DND-41 (cell line): Measurements from ENCODE around the gene SUMF1.

Experiments
- ATAC-seq: fragments of 200-7000 bp; cut with Tn5 transposase; 3 replicates; pipeline ENCODE4 v1.9.1; 2021; ENCODE audit warnings: low read depth; ENCODE audit not compliant: insufficient read depth
- DNase-seq: peaks from one replicate; pipeline ENCODE4 v3.0.0-alpha.2; 2020
- H2AFZ ChIP-seq: 2 replicates; pipeline ENCODE4 v1.6.0; 2012; ENCODE audit warnings: low read depth, low read length
- H3K27ac ChIP-seq: 2 replicates; pipeline ENCODE4 v1.5.1; 2012; ENCODE audit warnings: low read length, inconsistent platforms
- H3K27me3 ChIP-seq: fragments of 200-600 bp; sonication (generic); 2 replicates; pipeline ENCODE4 v1.6.0; 2012; ENCODE audit warnings: low read length, mild to moderate bottlenecking, inconsistent platforms; ENCODE audit not compliant: insufficient read depth, poor library complexity
- H3K36me3 ChIP-seq: 2 replicates; pipeline ENCODE4 v1.5.1; 2012; ENCODE audit warnings: low read length, inconsistent platforms; ENCODE audit not compliant: insufficient read depth
- H3K4me1 ChIP-seq: 2 replicates; pipeline ENCODE4 v1.5.1; 2012; ENCODE audit warnings: mild to moderate bottlenecking, low read length; ENCODE audit not compliant: insufficient read depth
- H3K4me2 ChIP-seq: 2 replicates; pipeline ENCODE4 v1.6.0; 2012; ENCODE audit warnings: mild to moderate bottlenecking, moderate library complexity, low read length, inconsistent platforms; ENCODE audit not compliant: insufficient read depth
- H3K4me3 ChIP-seq, 2 experiments: fragments of 200-600 bp in 1 of 2; shearing (Covaris generic) in 1 of 2; 2 replicates each; pipeline ENCODE4 v1.5.1; 2012 to 2016; ENCODE audit warnings: inconsistent platforms in 2 of 2, low read length in 2 of 2, mild to moderate bottlenecking in 2 of 2, low read depth in 1 of 2, moderate library complexity in 1 of 2
- H3K79me2 ChIP-seq: 2 replicates; pipeline ENCODE4 v1.6.0; 2012; ENCODE audit warnings: low read length, inconsistent platforms; ENCODE audit not compliant: insufficient read depth
- H3K9ac ChIP-seq: 2 replicates; pipeline ENCODE4 v1.6.0; 2012; ENCODE audit warnings: low read depth, mild to moderate bottlenecking, inconsistent platforms, low read length, moderate library complexity
- H3K9me3 ChIP-seq: 2 replicates; pipeline ENCODE4 v1.5.1; 2012; ENCODE audit warnings: low read length, moderate library complexity, mild to moderate bottlenecking, inconsistent platforms; ENCODE audit not compliant: insufficient read depth, severe bottlenecking
- H4K20me1 ChIP-seq: 2 replicates; pipeline ENCODE4 v1.6.0; 2012; ENCODE audit warnings: low read length; ENCODE audit not compliant: insufficient read depth
- CTCF ChIP-seq: IDR thresholded peaks from 2 replicates; pipeline ENCODE4 v1.5.1; 2012; ENCODE audit warnings: borderline replicate concordance, low read length, moderate library complexity, mild to moderate bottlenecking; ENCODE audit not compliant: poor library complexity, severe bottlenecking; ENCODE audit errors: extremely low read depth
- EZH2 ChIP-seq: IDR thresholded peaks from 3 replicates; pipeline ENCODE4 v1.6.1; 2012; ENCODE audit warnings: borderline replicate concordance, low read depth, mild to moderate bottlenecking, moderate library complexity, low read length, inconsistent platforms; ENCODE audit not compliant: severe bottlenecking

SUMF1 gene

GRCh38 chr3:4409415-4409814, 57.7 kb downstream of the SUMF1 start:
- H3K4me2 ChIP-seq, result no peak overlapping the region
- ATAC-seq, result no peak; the same call in 2 of the 3 replicates

GRCh38 chr3:4408958-4409357, 58.1 kb downstream of the SUMF1 start:
- Histone ChIP-seq H3K36me3 (no peaks in the 10 kb centered on the region), H3K4me2 (no peak overlapping the region), H3K27ac (no peak overlapping the region), H3K9ac (no peak overlapping the region), H3K9me3 (no peaks in the 10 kb centered on the region), H3K27me3 (no peaks in the 10 kb centered on the region), H3K79me2 (no peaks in the 10 kb centered on the region), H3K4me1 (no peaks in the 10 kb centered on the region), H2AFZ (no peak overlapping the region), H4K20me1 (no peaks in the 10 kb centered on the region), H3K4me3 (no peak overlapping the region)
- no peak for DNase-seq
- ATAC-seq, result no peak
- TF ChIP-seq CTCF, result no peak
- TF ChIP-seq EZH2, result no peak

More at GRCh38 chr3:4409415-4409814, 57.7 kb downstream of the SUMF1 start:
- no peaks in the 10 kb centered on the region for H3K4me1 ChIP-seq
- H3K4me3 ChIP-seq, result no peak overlapping the region
- TF ChIP-seq EZH2 (no peak), CTCF (no peak)
- no peak overlapping the region for H3K27ac ChIP-seq
- H3K9ac ChIP-seq, result no peak overlapping the region
- no peaks in the 10 kb centered on the region for H3K9me3 ChIP-seq
- no peaks in the 10 kb centered on the region for H3K36me3 ChIP-seq
- no peak for DNase-seq
- no peaks in the 10 kb centered on the region for H3K79me2 ChIP-seq
- no peak overlapping the region for H2AFZ ChIP-seq
- no peaks in the 10 kb centered on the region for H4K20me1 ChIP-seq
- H3K27me3 ChIP-seq, result no peaks in the 10 kb centered on the region

- H2AFZ ChIP-seq, result no peak overlapping the region
- H3K79me2 ChIP-seq, result no peaks in the 10 kb centered on the region
- H3K9me3 ChIP-seq, result no peaks in the 10 kb centered on the region
- H4K20me1 ChIP-seq, result no peaks in the 10 kb centered on the region
- TF ChIP-seq CTCF, result no peak
- H3K27ac ChIP-seq, result no peak overlapping the region
- H3K9ac ChIP-seq, result no peak overlapping the region
- H3K4me1 ChIP-seq, result no peaks in the 10 kb centered on the region
- no peak for ATAC-seq
- H3K4me3 ChIP-seq, result no peak overlapping the region
- no peak for DNase-seq
- H3K4me2 ChIP-seq, result no peak overlapping the region
- no peaks in the 10 kb centered on the region for H3K27me3 ChIP-seq
- H3K36me3 ChIP-seq, result no peaks in the 10 kb centered on the region
Measured at GRCh38 chr3:4407941-4408340, 59.1 kb downstream of the SUMF1 start.
